A549 (cell line): ENCODE data around the gene SRA1. TPM values are rescaled to one million over a fixed set of nuclear protein-coding genes. Genes with fewer than 3 reads are reported as not detected.

Source experiments
- ATAC-seq, 2 experiments: fragments of 200-7000 bp in 1 of 2; fragments of >200 bp in 1 of 2; cut with Nextera tagmentation in 1 of 2; cut with Tn5 transposase in 1 of 2; 3 replicates each; pipeline versions ENCODE4 v1.8.0 to v1.9.1; 2018 to 2020; ENCODE audit warnings: mild to moderate bottlenecking in 1 of 2, moderate library complexity in 1 of 2
- CTCF ChIA-PET: fragments of 300-600 bp; sonication (Branson Sonifier 250); formaldehyde crosslinking; extraction: SDS; loops from one replicate; lab custom pipeline; 2021; ENCODE audit warnings: antibody characterized with exemption, inconsistent platforms; lab: Yijun Ruan, JAX
- POLR2A ChIA-PET: fragments of 350-600 bp; formaldehyde crosslinking; extraction: SDS; loops from one replicate; lab custom pipeline; 2021; ENCODE audit warnings: antibody characterized with exemption, inconsistent platforms; lab: Yijun Ruan, JAX
- DNase-seq, 2 experiments: peaks; one replicate each; pipeline versions ENCODE4 v3.0.0 to v3.0.0-alpha.2; 2011 to 2016; ENCODE audit warnings: low read depth in 1 of 2, low spot score in 1 of 2
- FAIRE-seq: peaks from 2 replicates; lab custom pipeline; 2011; peaks lifted over from hg19 to GRCh38; lab: Jason Lieb, UNC
- H3K27ac ChIP-seq, 2 experiments: fragments of >200 bp; sonication (Bioruptor Twin); formaldehyde crosslinking; 3 replicates each; pipeline ENCODE4 v1.5.1; 2016 to 2017
- H3K4me1 ChIP-seq: fragments of >200 bp; sonication (Bioruptor Twin); formaldehyde crosslinking; 3 replicates; pipeline ENCODE4 v1.6.1; 2016
- H3K4me2 ChIP-seq: fragments of >200 bp; sonication (Bioruptor Twin); formaldehyde crosslinking; 3 replicates; pipeline ENCODE4 v1.6.1; 2016
- H3K4me3 ChIP-seq: fragments of >200 bp; sonication (Bioruptor Twin); formaldehyde crosslinking; 3 replicates; pipeline ENCODE4 v1.5.1; 2016
- H3K9me3 ChIP-seq: fragments of >200 bp; sonication (Bioruptor Twin); formaldehyde crosslinking; 3 replicates; pipeline ENCODE4 v1.6.1; 2016
- BCL3 ChIP-seq: fragments of >200 bp; sonication (Bioruptor Twin); formaldehyde crosslinking; IDR thresholded peaks from 3 replicates; pipeline ENCODE4 v1.6.1; 2016
- CBX8 ChIP-seq: fragments of 200-600 bp; sonication (generic); IDR thresholded peaks from 2 replicates; pipeline ENCODE4 v1.6.1; 2016
- CEBPB ChIP-seq, 2 experiments: fragments of >200 bp in 1 of 2; sonication (Bioruptor Twin) in 1 of 2; formaldehyde crosslinking in 1 of 2; IDR thresholded peaks; 2 replicates each; pipeline ENCODE4 v1.6.1; 2012 to 2016
- CHD2 ChIP-seq: fragments of 150-350 bp; IDR thresholded peaks from 2 replicates; pipeline ENCODE4 v1.6.1; 2014; ENCODE audit warnings: low read length; ENCODE audit not compliant: partially characterized antibody
- EHF ChIP-seq: fragments of 250-450 bp; sonication (Bioruptor Pico); IDR thresholded peaks from 2 replicates; pipeline ENCODE4 v1.5.0; 2020; ENCODE audit warnings: mild to moderate bottlenecking
- EHMT2 ChIP-seq: fragments of 200-600 bp; sonication (generic); IDR thresholded peaks from 2 replicates; pipeline ENCODE4 v1.6.1; 2016; ENCODE audit warnings: antibody characterized with exemption, low read depth, mild to moderate bottlenecking, moderate library complexity
- EP300 ChIP-seq, 2 experiments: fragments of >200 bp; sonication (Bioruptor Twin); formaldehyde crosslinking; IDR thresholded peaks; 2 replicates in 1 of 2; 3 replicates in 1 of 2; pipeline ENCODE4 v1.6.1; 2016 to 2017
- FOSL2 ChIP-seq, 2 experiments: fragments of 450-650 bp in 1 of 2; fragments of >200 bp in 1 of 2; sonication (Bioruptor Twin) in 1 of 2; formaldehyde crosslinking; IDR thresholded peaks; 2 replicates each; pipeline versions ENCODE4 v1.5.0 to v1.6.1; 2016 to 2020; ENCODE audit warnings: mild to moderate bottlenecking in 1 of 2, moderate library complexity in 1 of 2
- HDAC2 ChIP-seq: fragments of 200-600 bp; sonication (generic); IDR thresholded peaks from 2 replicates; pipeline ENCODE4 v1.6.1; 2016
- HOXA7 ChIP-seq: fragments of 250-450 bp; sonication (Bioruptor Pico); IDR thresholded peaks from 2 replicates; pipeline ENCODE4 v1.5.0; 2020; ENCODE audit warnings: mild to moderate bottlenecking, moderate library complexity
- MAZ ChIP-seq: fragments of 150-350 bp; IDR thresholded peaks from 2 replicates; pipeline ENCODE4 v1.6.1; 2014; ENCODE audit warnings: antibody characterized with exemption, low read depth, low read length, borderline replicate concordance
- MYC ChIP-seq: IDR thresholded peaks from 2 replicates; pipeline ENCODE4 v1.6.1; 2012; ENCODE audit warnings: mild to moderate bottlenecking, inconsistent platforms, low read length, improper control_type of control experiment, borderline replicate concordance
- NFE2L2 ChIP-seq: fragments of 150-350 bp; conservative IDR thresholded peaks from 2 replicates; pipeline ENCODE4 v1.6.1; 2014; ENCODE audit warnings: low read length
- NPAS2 ChIP-seq: fragments of 250-450 bp; sonication (Bioruptor Pico); IDR thresholded peaks from 2 replicates; pipeline ENCODE4 v1.8.0; 2022; ENCODE audit warnings: mild to moderate bottlenecking, moderate library complexity, borderline replicate concordance
- NR3C1 ChIP-seq: fragments of >200 bp; sonication (Bioruptor Twin); formaldehyde crosslinking; IDR thresholded peaks from 3 replicates; pipeline ENCODE4 v1.6.1; 2017
- PBX3 ChIP-seq: IDR thresholded peaks from 2 replicates; pipeline ENCODE4 v1.6.1; 2012
- POLR2AphosphoS2 ChIP-seq: conservative IDR thresholded peaks from 2 replicates; pipeline ENCODE4 v1.6.1; 2012; ENCODE audit warnings: low read length, improper control_type of control experiment, inconsistent platforms
- RFX5 ChIP-seq: fragments of 450-650 bp; IDR thresholded peaks from 2 replicates; pipeline ENCODE4 v1.7.1; 2014; ENCODE audit warnings: antibody characterized with exemption, mild to moderate bottlenecking, moderate library complexity
- ZNF302 ChIP-seq: fragments of 250-450 bp; sonication (Bioruptor Pico); IDR thresholded peaks from 2 replicates; pipeline ENCODE4 v1.9.0; 2021; ENCODE audit warnings: inconsistent platforms, mild to moderate bottlenecking, moderate library complexity
- WGBS: methylation state at CpG from one replicate; pipeline ENCODE4 v1.1.6; 2017; ENCODE audit errors: missing lambda C conversion rate; 5-methylcytosine and 5-hydroxymethylcytosine counted together
- polyA plus RNA-seq, 4 experiments: library from polyadenylated mRNA; depleted of rRNA in 3 of 4; stranded (reverse); fragments of >200 nt; fragmentation: RNase III in 1 of 4; extraction: RNeasy Plus Mini Kit Qiagen cat#74134 plus additional on column Dnase treatment in 1 of 4; gene quantifications; 2 replicates in 3 of 4; 3 replicates in 1 of 4; pipeline ENCODE4 v1.2.3, GENCODE V29; 2011 to 2017
- TF ChIP-seq, protein P1 (sequence below): fragments of 250-450 bp; sonication (Bioruptor Pico); IDR thresholded peaks from 2 replicates; pipeline ENCODE4 v1.5.0; 2020; ENCODE audit warnings: low read depth, mild to moderate bottlenecking, moderate library complexity
- TF ChIP-seq, protein P2 (sequence below): fragments of >200 bp; sonication (Bioruptor Twin); formaldehyde crosslinking; IDR thresholded peaks from 3 replicates; pipeline ENCODE4 v1.5.1; 2016

The SRA1 gene
- polyA plus RNA-seq, 2 of the 4 experiments (the other 2 are of a cell fraction): 28.6 to 50.8 TPM

DNA sequence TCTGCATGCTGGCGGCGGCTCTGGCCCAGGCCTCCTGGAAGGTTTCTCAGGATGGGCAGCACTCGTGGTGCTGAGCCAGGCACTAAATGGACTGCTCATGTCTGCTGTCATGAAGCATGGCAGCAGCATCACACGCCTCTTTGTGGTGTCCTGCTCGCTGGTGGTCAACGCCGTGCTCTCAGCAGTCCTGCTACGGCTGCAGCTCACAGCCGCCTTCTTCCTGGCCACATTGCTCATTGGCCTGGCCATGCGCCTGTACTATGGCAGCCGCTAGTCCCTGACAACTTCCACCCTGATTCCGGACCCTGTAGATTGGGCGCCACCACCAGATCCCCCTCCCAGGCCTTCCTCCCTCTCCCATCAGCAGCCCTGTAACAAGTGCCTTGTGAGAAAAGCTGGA, 10.6 kb upstream of the SRA1 start:
- CTCF ChIA-PET: interaction anchor here (0.9 to 1.5 kb wide), 5 partner anchors 19 to 150 kb away, joined by 3 read pairs; no protein-coding TSS in a partner anchor
- DNase-seq: no peak
- Histone ChIP-seq H3K27ac (no peak overlapping the region), H3K4me3 (no peak overlapping the region)
- FAIRE-seq: no peak
- 96% methylated on average over 13 of the region's 13 CpGs for WGBS
- TF ChIP-seq PBX3: no peak
- TF ChIP-seq, all 56 proteins: peak for 0
- ATAC-seq: no peak
- H3K9me3 ChIP-seq: no peaks in the 10 kb centered on the region
- H3K4me2 ChIP-seq: no peak overlapping the region
- H3K4me1 ChIP-seq: peaks cover 18% of the 10 kb centered on the region
- POLR2A ChIA-PET: interaction anchor here (1.0 kb wide), 1 partner anchor 11 kb away, joined by 3 read pairs; the partner anchor contains the start of gene SRA1

DNA sequence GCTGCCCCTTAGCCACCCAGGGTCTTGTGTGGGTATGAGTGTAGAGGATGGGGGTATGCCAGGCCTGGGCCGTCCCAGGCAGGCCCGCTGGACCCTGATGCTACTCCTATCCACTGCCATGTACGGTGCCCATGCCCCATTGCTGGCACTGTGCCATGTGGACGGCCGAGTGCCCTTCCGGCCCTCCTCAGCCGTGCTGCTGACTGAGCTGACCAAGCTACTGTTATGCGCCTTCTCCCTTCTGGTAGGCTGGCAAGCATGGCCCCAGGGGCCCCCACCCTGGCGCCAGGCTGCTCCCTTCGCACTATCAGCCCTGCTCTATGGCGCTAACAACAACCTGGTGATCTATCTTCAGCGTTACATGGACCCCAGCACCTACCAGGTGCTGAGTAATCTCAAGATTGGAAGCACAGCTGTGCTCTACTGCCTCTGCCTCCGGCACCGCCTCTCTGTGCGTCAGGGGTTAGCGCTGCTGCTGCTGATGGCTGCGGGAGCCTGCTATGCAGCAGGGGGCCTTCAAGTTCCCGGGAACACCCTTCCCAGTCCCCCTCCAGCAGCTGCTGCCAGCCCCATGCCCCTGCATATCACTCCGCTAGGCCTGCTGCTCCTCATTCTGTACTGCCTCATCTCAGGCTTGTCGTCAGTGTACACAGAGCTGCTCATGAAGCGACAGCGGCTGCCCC, 10.0 kb upstream of the SRA1 start:
- Histone ChIP-seq H3K4me3 (no peak overlapping the region), H3K4me1 (peaks cover 18% of the 10 kb centered on the region), H3K9me3 (no peaks in the 10 kb centered on the region), H3K27ac (no peak overlapping the region), H3K4me2 (no peak overlapping the region)
- ChIA-PET POLR2A (interaction anchor here (1.0 kb wide), 1 partner anchor 10 kb away, joined by 3 read pairs; the partner anchor contains the start of gene SRA1), CTCF (interaction anchor here (0.7 to 3.0 kb wide), 8 partner anchors 10 to 206 kb away, joined by 3 to 11 read pairs (median 3); partner anchors contain the start of genes SRA1 and TMCO6)
- FAIRE-seq (no peak), ATAC-seq (no peak), DNase-seq (no peak)
- TF ChIP-seq, protein P1, sequence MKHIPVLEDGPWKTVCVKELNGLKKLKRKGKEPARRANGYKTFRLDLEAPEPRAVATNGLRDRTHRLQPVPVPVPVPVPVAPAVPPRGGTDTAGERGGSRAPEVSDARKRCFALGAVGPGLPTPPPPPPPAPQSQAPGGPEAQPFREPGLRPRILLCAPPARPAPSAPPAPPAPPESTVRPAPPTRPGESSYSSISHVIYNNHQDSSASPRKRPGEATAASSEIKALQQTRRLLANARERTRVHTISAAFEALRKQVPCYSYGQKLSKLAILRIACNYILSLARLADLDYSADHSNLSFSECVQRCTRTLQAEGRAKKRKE (CRISPR knock-in tag): no peak
- TF ChIP-seq EHMT2 (no peak), EHF (CRISPR knock-in tag) (no peak), ZNF302 (no peak), CEBPB (IDR thresholded peaks at IDR 0.05) (no peak), NFE2L2 (no peak), CBX8 (no peak), FOSL2 (IDR thresholded peaks at IDR 0.05) (no peak), FOSL2 (CRISPR knock-in tag; IDR thresholded peaks at IDR 0.05) (no peak), CHD2 (no peak), BCL3 (no peak), HOXA7 (no peak), NPAS2 (no peak), RFX5 (no peak), EP300 (IDR thresholded peaks at IDR 0.05) (no peak), HDAC2 (no peak), MAZ (no peak), MYC (no peak), POLR2AphosphoS2 (no peak), NR3C1 (no peak)
- TF ChIP-seq, protein P2, sequence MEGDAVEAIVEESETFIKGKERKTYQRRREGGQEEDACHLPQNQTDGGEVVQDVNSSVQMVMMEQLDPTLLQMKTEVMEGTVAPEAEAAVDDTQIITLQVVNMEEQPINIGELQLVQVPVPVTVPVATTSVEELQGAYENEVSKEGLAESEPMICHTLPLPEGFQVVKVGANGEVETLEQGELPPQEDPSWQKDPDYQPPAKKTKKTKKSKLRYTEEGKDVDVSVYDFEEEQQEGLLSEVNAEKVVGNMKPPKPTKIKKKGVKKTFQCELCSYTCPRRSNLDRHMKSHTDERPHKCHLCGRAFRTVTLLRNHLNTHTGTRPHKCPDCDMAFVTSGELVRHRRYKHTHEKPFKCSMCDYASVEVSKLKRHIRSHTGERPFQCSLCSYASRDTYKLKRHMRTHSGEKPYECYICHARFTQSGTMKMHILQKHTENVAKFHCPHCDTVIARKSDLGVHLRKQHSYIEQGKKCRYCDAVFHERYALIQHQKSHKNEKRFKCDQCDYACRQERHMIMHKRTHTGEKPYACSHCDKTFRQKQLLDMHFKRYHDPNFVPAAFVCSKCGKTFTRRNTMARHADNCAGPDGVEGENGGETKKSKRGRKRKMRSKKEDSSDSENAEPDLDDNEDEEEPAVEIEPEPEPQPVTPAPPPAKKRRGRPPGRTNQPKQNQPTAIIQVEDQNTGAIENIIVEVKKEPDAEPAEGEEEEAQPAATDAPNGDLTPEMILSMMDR: no peak
- WGBS: 87% methylated on average over 20 of the region's 22 CpGs
